22Rv1 (cell line): ENCODE measurements around the gene MGAT4B.

Experiments used
- H3K27ac ChIP-seq: fragments of 450-650 bp; 2 replicates; pipeline ENCODE4 v1.5.1; 2017
- CTCF ChIP-seq: fragments of 450-650 bp; IDR thresholded peaks from 2 replicates; pipeline ENCODE4 v1.5.1; 2017; ENCODE audit warnings: mild to moderate bottlenecking
- ZFX ChIP-seq: fragments of 450-650 bp; IDR thresholded peaks from 2 replicates; pipeline ENCODE4 v1.6.1; 2017; ENCODE audit warnings: antibody characterized with exemption, borderline replicate concordance

The MGAT4B gene

DNA sequence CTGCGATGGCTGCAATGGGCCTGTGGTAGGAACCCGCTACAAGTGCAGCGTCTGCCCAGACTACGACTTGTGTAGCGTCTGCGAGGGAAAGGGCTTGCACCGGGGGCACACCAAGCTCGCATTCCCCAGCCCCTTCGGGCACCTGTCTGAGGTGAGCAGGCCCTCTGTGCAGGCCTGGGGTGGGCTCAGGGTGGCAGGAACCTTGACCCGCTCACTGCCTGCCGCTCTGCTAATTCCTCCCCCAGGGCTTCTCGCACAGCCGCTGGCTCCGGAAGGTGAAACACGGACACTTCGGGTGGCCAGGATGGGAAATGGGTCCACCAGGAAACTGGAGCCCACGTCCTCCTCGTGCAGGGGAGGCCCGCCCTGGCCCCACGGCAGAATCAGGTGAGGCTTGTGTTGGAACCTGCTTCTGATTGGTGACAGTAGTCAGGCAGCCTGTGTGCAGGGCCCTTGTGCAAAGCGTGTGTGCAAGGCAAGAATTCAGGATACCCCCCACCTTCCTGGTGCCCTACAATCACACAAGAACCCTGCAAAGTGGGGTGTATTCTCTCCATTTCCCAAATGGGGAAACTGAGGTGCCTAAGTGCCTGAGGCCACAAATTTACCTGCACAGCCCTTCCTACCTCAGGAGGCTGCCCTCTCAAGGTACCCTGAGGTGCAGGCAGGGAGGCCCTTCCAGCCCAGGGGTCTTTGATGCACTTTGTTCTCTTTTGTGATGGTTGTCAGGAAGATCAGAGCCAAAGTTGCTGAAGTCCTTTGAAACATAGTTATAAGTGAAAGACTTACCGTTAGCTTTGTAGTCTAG, 17.5 kb upstream of the MGAT4B start:
- no peak overlapping the region for H3K27ac ChIP-seq
- TF ChIP-seq CTCF (no peak), ZFX (no peak)

GRCh38 chr5:179822444-179822990, 15.9 kb upstream of the MGAT4B start:
- no peak for TF ChIP-seq CTCF
- TF ChIP-seq ZFX: no peak
- peak overlapping the region; percentile 96 for H3K27ac ChIP-seq

- peak overlapping the region; percentile 96 for H3K27ac ChIP-seq
These were observed 15.4 kb upstream of the MGAT4B start for GRCh38 chr5:179822059-179822432.

GRCh38 chr5:179821298-179822058, 14.8 kb upstream of the MGAT4B start:
- no peak for TF ChIP-seq ZFX
- TF ChIP-seq CTCF: peak; percentile 31
- H3K27ac ChIP-seq: peak overlapping the region; percentile 96

More at GRCh38 chr5:179822059-179822432, 15.4 kb upstream of the MGAT4B start:
- no peak for TF ChIP-seq ZFX
- TF ChIP-seq CTCF: no peak

DNA sequence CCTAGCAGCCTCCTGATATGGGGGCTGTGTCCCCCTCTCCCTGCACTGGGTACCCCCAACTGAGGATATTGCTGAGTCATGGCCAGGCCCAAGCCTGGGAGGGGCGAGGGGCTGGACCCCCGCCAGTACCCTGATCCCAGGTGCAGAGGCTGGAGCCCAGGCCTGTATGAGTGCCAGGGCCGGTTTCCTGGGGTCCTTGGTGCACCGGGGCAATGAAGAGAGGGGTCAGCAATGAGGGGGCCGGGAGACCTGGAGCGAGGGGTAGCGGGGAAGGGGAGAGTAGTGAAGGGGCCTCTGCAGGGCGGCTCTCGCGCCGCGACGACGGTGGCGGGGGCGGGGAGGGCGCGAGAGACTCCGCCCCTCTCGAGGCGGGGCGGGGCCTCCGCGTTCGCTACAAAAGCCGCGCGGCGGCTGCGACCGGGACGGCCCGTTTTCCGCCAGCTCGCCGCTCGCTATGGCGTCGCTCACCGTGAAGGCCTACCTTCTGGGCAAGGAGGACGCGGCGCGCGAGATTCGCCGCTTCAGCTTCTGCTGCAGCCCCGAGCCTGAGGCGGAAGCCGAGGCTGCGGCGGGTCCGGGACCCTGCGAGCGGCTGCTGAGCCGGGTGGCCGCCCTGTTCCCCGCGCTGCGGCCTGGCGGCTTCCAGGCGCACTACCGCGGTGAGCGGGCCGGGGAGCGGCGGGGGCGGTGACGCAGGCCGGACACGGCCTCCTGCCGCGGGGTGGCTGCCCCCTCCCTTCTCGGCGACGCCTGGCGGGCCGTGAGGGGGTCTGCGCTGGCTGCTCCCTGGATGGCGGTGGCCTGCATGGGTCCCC, 14.0 kb upstream of the MGAT4B start, which contains the start of gene SQSTM1:
TSS of gene SQSTM1 (plus strand) at position 423 of the 815 bp plus-strand sequence. CDS start at position 455, 32 bp downstream.
- TF ChIP-seq CTCF (no peak; the same call in 1 of the 2 replicates), ZFX (no peak)
- H3K27ac ChIP-seq: peak within 1 kb of the TSS; percentile 96

DNA sequence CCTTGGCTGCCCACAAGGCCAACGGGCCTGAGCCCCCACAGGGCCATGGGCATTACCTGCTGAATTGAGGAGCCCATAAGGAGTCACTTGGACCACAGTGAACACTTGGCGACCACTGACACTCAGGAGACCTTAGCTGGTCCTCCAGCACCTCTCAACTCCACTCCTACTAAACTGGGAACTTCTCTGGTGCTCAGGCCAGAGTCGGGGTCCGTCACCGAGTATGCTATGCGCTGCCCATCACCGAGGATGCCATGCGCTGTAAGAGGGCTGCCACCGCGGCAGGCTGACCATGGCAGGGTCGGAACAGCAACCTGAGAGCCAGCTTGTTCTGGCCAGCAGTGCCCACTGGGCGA, 13.4 kb upstream of the MGAT4B start:
- TF ChIP-seq ZFX (no peak), CTCF (no peak)
- H3K27ac ChIP-seq: peak overlapping the region; percentile 96
